ENCODE measurements around the gene NMNAT3.

- TF ChIP-seq EZH2 (IDR thresholded peaks at IDR 0.05; ENCODE audit: insufficient read depth, poor library complexity, severe bottlenecking) = no peak
- TF ChIP-seq EZH2phosphoT487 (IDR thresholded peaks at IDR 0.05; ENCODE audit: insufficient read depth, low read depth) = no peak
Observed at GRCh38 chr3:139611528-139611927, 66.2 kb downstream of the NMNAT3 start.
